SK-N-SH treated with all-trans-retinoic acid at 6 μM for 48 hours (cell line): Measurements from ENCODE around the gene TRIM43.
"Not testable (repeated sequence)": the region's sequence is repeated elsewhere in the genome, so short reads cannot be mapped to it uniquely, and the experiment has no call there.

Source experiments
- CREB5 ChIP-seq: fragments of 250-450 bp; sonication (Bioruptor Pico); IDR thresholded peaks from 2 replicates; pipeline ENCODE4 v1.5.1; 2020; ENCODE audit warnings: low read depth, mild to moderate bottlenecking, moderate library complexity
- ESRRG ChIP-seq: fragments of 250-450 bp; sonication (Bioruptor Pico); IDR thresholded peaks from 2 replicates; pipeline ENCODE4 v1.6.1; 2021; ENCODE audit warnings: mild to moderate bottlenecking
- OSR1 ChIP-seq: fragments of 250-450 bp; sonication (Bioruptor Pico); IDR thresholded peaks from 2 replicates; pipeline ENCODE4 v1.8.0; 2022; ENCODE audit warnings: moderate library complexity, mild to moderate bottlenecking, inconsistent platforms
- RARB ChIP-seq: fragments of 250-450 bp; sonication (Bioruptor Pico); IDR thresholded peaks from 2 replicates; pipeline ENCODE4 v1.8.0; 2021; ENCODE audit warnings: mild to moderate bottlenecking, moderate library complexity
- TOX ChIP-seq: fragments of 250-450 bp; sonication (Bioruptor Pico); IDR thresholded peaks from 2 replicates; pipeline ENCODE4 v1.8.0; 2021; ENCODE audit warnings: mild to moderate bottlenecking, moderate library complexity, borderline replicate concordance
- ZC3H10 ChIP-seq: fragments of 250-450 bp; sonication (Bioruptor Pico); IDR thresholded peaks from 2 replicates; pipeline ENCODE4 v1.5.1; 2021; ENCODE audit warnings: mild to moderate bottlenecking, moderate library complexity
- ZFP30 ChIP-seq: fragments of 450-650 bp; formaldehyde crosslinking; IDR thresholded peaks from 2 replicates; pipeline ENCODE4 v1.5.0; 2022; ENCODE audit warnings: mild to moderate bottlenecking, moderate library complexity
- ZNF565 ChIP-seq: fragments of 450-650 bp; formaldehyde crosslinking; conservative IDR thresholded peaks from 2 replicates; pipeline ENCODE4 v1.5.0; 2020; ENCODE audit warnings: low read depth, mild to moderate bottlenecking, moderate library complexity
- ZNF8 ChIP-seq: fragments of 450-650 bp; formaldehyde crosslinking; IDR thresholded peaks from 2 replicates; pipeline ENCODE4 v1.5.0; 2020; ENCODE audit warnings: mild to moderate bottlenecking, moderate library complexity
- TF ChIP-seq, protein P1 (sequence below): fragments of 250-450 bp; sonication (Bioruptor Pico); IDR thresholded peaks from 2 replicates; pipeline ENCODE4 v1.8.0; 2020; ENCODE audit warnings: mild to moderate bottlenecking, moderate library complexity, borderline replicate concordance

GRCh38 chr2:95633626-95634259 lies 41.9 kb downstream of the TRIM43 start:
- TF ChIP-seq ZNF8 (CRISPR knock-in tag); ZC3H10 (CRISPR knock-in tag); RARB (CRISPR knock-in tag); ESRRG (CRISPR knock-in tag); OSR1 (CRISPR knock-in tag); CREB5; TOX (CRISPR knock-in tag); ZFP30; ZNF565 (CRISPR knock-in tag): not testable (repeated sequence)
- TF ChIP-seq, protein P1, sequence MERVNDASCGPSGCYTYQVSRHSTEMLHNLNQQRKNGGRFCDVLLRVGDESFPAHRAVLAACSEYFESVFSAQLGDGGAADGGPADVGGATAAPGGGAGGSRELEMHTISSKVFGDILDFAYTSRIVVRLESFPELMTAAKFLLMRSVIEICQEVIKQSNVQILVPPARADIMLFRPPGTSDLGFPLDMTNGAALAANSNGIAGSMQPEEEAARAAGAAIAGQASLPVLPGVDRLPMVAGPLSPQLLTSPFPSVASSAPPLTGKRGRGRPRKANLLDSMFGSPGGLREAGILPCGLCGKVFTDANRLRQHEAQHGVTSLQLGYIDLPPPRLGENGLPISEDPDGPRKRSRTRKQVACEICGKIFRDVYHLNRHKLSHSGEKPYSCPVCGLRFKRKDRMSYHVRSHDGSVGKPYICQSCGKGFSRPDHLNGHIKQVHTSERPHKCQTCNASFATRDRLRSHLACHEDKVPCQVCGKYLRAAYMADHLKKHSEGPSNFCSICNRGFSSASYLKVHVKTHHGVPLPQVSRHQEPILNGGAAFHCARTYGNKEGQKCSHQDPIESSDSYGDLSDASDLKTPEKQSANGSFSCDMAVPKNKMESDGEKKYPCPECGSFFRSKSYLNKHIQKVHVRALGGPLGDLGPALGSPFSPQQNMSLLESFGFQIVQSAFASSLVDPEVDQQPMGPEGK (CRISPR knock-in tag) = not testable (repeated sequence)
